HG02943 (cell line): ENCODE measurements around the gene MOCS1.
"Not testable (repeated sequence)": the region's sequence is repeated elsewhere in the genome, so short reads cannot be mapped to it uniquely, and the experiment has no call there.

Experiments used
- ATAC-seq: cut with Tn5 transposase; IDR thresholded peaks from one replicate; pipeline ENCODE4 v1.9.1; 2021; ENCODE audit warnings: mild to moderate bottlenecking, low read depth, moderate library complexity; ENCODE audit not compliant: unreplicated experiment

The MOCS1 gene

DNA sequence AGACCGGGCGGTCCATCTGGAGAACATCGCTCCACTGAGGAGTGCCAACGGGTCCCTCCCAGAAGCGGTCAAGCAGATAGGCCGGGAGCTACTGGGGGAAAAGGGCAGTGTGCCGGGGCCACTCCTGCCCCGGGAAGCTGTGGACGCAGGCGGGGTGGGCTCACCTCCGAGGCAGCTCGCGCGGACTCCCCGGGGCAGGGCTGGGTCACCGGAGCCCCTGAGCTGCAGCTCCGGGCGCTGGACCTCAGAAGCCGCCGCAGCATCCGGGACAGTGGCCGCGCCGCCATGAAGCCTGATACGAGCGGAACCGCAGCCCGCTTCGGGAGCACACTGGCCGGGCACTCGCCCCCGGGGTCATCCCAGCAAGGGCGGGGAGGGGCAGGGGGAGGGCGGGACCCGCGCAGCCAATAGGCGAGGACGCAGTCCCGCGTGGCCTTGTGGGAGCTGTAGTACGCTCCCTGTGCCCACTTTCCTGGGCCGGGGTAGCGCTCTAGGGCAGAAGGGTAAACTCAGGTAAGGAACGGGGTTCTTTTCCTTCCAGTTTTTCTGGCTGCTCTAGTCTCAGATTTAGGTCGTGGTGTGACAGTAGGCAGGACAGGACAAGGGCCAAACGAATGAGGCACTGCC, at the start of gene MOCS1:
TSS of gene MOCS1 (minus strand) at position 332 of the 627 bp plus-strand sequence. CDS start at position 287, 45 bp downstream.
- ATAC-seq, result no peak

GRCh38 chr6:39984051-39984450, 49.8 kb upstream of the MOCS1 start:
- no peak for ATAC-seq

DNA sequence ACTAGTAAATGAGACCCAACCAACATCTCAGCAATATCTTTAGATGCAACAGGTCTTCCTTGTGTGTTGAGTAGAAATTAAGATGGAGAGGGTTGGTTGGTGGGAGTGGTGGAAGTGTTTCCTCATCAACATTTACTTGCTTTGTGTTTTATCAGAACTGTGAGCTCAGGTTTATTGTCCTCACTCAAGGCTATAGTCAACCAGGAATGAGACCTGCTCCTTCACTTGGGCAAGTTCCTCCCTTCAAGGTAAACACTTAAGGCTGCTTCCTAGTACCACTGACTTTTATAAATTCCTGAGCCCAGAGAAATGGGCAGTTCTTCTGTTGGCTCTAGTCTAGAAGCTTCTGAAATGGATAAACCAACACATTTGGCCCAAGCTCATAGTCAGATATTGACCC, 48.9 kb upstream of the MOCS1 start:
- ATAC-seq, result no peak

DNA sequence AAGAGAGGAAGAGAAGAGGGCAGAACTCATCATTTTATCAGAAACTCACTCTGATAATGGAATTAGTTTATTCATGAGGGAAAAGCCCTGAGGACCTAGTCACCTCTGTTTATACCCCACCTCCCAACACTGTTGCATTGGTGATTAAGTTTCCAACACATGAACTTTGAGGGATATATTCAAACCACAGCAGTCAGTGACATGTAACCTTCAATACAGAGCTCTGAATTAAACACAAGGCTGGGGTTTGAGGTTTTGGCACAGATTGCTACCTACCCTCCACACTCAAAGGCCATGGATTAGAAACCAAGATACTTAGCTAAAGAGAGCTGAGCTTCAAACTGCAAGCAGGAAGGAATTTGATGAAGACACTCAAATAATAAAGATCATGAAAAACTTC, 48.5 kb upstream of the MOCS1 start:
- ATAC-seq, result no peak

DNA sequence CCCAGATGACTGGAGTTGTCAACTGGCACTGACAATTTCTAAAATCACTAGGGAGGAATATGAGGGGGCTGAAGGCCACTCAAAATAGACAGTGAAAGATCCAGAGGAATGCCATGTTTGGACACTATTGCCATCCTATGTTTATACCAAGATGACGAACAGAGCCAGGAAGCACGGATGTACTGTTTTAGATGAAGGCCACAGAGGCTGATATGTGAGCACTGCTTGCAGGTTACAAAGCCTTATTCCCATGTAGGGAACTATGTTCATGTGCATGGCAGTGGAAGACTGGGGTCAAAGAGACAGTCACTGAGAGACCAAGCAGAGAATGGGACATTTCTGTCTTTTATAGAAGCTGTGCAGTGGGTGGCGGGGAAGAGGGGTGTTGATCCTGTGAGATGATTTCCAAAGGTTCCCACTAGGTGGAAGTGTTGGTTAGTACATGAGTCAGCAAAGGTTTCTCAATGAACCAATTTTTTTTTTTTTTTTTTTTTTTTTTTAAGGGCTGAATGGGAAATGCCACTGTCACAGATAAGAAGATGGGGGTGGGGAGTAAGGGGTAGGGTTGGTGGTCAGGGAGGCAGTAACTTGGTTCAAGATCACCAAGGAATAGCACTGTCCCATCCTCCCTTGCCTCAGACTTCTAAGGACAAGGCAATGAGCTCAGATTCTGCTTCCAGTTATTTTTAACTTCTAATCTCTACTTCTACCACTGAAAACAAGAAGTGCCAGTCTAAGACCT, 46.7 kb upstream of the MOCS1 start:
- ATAC-seq, result no peak

GRCh38 chr6:39979461-39980328, 45.4 kb upstream of the MOCS1 start:
- ATAC-seq, result no peak

GRCh38 chr6:39978240-39978639, 44.0 kb upstream of the MOCS1 start:
- ATAC-seq, result no peak

DNA sequence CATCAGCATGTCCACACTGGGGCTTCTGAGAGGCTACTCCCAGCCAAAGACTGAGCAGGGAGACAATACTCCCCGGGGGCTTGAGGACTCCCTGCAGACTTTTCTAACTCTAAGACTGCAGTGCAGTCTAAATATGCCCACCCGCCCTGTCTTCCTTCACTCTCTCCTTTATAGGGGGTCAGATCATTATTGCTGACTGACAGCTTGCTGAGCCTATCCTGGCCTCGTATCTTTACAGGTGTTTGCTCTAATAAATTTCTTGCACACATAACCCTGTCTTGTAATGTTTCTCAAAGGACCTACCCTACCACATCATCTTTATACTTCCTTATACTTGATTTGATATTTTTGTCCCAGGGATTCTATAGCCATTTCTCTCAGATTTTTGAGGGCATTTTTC, 39.4 kb upstream of the MOCS1 start:
- no peak for ATAC-seq

- ATAC-seq, result not testable (repeated sequence)
These were observed 38.5 kb upstream of the MOCS1 start for GRCh38 chr6:39972717-39973116.

GRCh38 chr6:39971131-39971530, 36.9 kb upstream of the MOCS1 start:
- ATAC-seq, result not testable (repeated sequence)

DNA sequence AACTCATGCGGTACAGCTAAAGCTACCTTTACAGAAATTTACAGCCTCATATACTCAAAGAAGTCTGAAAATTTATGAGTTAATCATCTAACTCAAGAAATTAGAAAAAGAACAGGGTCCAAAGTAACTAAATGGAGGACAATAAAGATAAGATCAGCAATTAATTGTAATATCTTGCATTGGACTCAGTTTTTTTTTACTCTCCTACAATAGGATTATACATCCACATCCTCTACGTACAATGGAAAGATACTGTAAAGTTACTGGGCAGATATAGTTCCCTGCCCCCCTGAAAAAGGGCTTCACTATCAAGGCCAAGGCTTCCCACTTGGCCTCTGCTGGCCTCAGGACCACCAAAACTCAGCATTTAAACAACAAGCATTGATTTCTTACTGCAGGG, 31.5 kb upstream of the MOCS1 start:
- ATAC-seq, result no peak

GRCh38 chr6:39964530-39964929, 30.3 kb upstream of the MOCS1 start:
- no peak for ATAC-seq

GRCh38 chr6:39964094-39964493, 29.8 kb upstream of the MOCS1 start:
- no peak for ATAC-seq

DNA sequence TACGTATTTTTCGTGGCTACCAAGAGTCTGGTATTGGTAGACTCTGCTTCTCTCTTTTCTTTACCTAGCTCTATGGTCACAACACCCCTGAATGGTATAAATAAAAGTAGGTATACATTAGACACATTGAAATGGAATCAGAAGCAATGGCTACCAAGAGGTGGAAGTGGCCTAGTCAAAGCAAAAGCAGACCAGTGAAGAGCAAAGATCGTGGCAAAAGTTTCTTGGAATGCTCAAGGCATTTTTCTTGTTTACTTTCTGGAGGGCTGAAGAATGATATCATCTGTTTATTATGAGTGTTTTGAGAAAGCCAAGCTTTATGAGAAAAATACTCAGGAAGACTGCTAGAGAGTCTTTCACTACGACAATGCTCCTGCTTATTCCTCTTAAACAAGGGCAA, 28.6 kb upstream of the MOCS1 start:
- no peak for ATAC-seq

GRCh38 chr6:39961178-39961577, 26.9 kb upstream of the MOCS1 start:
- ATAC-seq, result no peak

DNA sequence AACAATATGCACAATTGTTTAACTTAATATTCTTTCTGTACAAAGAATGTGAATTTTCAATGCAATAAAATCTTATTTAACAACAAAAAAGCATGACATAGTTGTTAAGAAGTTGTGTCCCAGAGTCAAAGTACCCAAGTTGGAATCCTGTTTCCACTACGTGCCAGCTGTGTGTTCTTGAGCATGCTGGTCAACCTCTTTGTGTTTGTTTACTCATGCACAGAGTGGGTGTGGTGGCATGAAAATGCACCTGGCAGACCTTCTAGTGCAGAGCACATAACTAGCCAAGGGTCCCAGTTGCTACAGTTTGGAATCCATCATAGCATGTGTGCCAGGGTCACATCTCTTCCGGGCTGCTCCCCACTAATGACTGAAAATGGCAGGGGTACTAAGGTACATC, 24.7 kb upstream of the MOCS1 start:
- ATAC-seq, result no peak

DNA sequence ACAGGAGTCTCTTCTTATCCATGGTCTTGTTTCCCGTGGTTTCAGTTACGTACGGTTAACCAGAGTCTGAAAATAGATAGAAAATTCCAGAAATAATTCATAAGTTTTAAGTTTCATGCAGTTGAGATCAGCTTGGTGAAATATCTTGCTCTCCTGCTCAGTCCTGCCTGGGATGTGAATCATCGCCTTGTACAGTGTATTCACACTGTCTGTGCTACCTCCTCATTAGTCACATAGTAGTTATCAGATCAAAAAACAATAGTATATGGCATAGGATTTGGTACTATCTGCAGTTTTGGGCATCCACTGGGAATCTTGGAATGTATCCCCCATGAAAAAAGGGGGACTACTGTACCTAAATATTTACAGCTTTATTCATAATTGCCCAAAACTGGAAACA, 22.7 kb upstream of the MOCS1 start:
- ATAC-seq, result no peak

GRCh38 chr6:39953076-39953618, 18.9 kb upstream of the MOCS1 start:
- ATAC-seq, result no peak

- no peak for ATAC-seq
These were observed 17.9 kb upstream of the MOCS1 start for GRCh38 chr6:39952167-39952566.

DNA sequence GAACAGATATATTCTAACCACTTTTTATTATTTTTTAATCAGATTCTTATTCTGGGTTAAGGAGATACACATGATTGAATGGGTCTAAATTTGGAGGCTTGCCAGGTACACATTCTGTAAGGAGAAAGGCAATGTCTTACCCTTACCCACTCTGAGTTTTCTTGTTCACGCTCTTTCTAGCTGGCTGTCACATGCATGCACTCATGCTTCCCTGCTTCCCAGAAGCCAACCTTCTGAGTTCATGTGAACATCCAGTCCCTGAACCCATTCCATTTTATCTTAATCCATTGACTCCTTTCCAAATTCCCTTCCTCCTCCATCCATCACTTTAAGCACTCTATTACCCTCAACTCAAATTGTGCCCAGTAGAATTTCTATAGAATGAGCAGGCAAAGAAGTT, 17.5 kb upstream of the MOCS1 start:
- no peak for ATAC-seq

DNA sequence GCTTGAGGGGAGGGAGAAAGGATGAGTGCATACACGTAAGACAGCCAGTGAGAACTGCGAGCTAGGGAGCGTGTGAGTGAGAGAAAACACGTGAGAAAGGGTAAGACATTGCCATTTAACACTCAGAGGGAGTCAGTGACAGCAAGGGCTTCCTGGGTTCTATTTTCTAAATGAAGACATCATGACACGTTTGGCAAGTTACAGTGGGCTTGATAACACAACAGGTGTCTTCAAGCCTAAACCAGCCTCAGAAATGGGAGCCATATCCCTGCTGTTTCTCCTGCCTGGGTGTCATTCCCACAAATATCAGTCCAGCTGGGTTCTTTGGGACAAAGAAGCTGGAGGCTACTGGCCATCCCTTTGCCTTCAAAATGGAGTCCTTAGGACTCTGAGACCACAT, 16.9 kb upstream of the MOCS1 start:
- no peak for ATAC-seq
